GM21526 (cell line): ENCODE data around the gene ZNF496.
A peak's percentile ranks its signal among the peaks of the same experiment; 100 is the strongest.
"Not testable (repeated sequence)": the region's sequence is repeated elsewhere in the genome, so short reads cannot be mapped to it uniquely, and the experiment has no call there.

Experiments
- ATAC-seq: cut with Tn5 transposase; IDR thresholded peaks from one replicate; pipeline ENCODE4 v1.9.1; 2021; ENCODE audit warnings: moderate library complexity; ENCODE audit not compliant: unreplicated experiment, low FRiP score

The ZNF496 gene

DNA sequence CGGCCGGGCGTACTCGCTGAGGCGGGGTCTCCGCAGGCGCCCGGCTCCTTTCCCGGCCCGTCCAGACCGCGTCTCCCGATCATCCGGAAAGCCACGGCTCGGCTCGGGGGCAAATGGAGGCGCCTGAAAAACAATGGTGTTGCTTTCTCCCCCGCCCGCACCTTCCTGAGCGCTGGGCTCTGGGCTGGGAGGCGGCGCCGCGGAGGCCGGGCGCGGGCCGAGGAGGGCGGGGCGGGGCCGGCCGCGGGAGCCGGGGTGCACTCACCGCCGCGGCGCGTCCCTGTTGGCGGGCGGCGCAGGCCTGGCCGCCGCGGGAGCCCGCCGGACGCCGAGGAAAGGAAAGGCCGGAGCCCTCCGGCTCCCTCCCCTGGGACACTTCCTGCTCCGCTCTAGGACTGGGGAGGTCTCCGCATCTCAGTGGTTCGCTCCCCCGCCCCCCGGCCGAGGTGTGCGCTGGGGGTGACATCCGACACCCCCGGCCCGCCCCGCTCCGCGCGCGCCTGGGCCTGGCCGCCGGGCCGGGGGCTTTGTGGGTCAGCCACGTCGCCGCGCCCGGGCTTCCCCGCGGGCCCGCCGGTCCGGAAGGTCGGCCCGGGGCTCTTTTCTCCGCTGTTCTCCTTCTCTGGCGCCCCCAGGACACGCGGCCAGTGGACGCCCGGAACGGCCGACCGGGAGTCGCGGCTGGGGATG is at the start of gene ZNF496:
ZNF496 (minus strand) TSS at position 343 of the 690 bp plus-strand sequence. CDS start 2,289 bp downstream, outside the sequence.
- ATAC-seq, result peak; percentile 53

DNA sequence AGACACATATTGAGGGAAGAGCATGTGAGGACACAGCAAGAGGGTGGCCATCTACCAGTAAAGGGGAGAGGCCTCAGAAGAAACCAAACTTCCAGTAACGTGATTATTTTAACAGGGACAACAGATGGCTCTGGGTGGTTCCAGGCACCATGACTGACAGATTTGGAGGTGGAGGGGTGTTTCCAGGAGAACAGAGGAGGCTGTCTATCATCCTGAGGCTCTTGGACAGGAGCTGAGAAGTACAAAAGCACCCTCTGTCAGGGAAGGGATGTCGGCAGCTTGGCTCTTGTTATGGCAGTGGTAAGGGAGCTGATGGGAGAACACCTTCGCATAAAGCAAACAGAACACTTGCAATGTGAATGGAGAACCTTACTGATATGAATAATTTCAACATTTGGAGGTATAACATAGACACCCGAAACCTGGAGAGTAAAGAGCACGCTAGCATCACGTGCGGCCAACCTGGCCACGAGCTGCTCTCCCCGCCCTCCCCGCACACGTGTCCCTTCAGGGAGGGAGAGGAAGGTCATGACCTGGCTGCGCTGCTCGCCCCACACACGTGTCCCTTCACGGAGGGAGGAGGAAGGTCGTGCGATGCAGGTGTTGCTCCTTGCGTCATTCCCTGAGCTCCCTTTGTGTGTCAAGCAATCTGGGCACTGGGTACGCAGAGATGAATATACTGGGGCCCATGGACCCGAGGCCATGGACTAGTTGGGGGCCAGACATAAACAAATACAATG is 46.8 kb upstream of the ZNF496 start:
- no peak for ATAC-seq

DNA sequence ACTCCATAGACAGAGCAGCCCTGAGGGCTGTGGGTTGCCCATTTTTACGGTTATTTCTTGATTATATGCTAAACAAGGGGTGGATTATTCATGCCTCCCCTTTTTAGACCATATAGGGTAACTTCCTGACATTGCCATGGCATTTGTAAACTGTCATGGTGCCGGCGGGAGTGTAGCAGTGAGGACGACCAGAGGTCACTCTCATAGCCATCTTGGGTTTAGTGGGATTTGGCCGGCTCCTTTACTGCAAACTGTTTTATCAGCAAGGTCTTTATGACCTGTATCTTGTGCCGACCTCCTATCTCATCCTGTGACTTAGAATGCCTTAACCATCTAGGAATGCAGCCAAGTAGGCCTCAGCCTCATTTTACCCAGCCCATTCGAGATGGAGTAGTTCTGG is 46.0 kb upstream of the ZNF496 start:
- ATAC-seq, result not testable (repeated sequence)

DNA sequence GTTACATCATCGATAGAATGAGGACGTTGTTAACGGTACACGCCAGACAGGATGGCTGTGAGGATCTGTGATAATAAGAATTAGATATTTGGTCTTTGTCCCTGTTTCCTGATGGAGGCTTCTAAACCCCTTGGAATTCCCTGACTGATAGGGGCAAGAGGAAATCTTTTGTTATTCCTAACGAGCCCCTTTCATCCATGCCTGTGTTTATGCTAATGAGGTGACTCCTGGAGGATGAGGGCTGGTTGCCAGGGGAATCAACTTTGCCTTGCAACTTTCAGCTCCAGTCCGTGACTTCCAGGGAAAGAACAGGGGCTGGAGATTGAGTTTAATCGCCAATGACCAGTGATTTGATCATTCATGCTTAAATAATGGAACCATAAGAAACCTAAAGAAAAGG is 45.0 kb upstream of the ZNF496 start:
- no peak for ATAC-seq

DNA sequence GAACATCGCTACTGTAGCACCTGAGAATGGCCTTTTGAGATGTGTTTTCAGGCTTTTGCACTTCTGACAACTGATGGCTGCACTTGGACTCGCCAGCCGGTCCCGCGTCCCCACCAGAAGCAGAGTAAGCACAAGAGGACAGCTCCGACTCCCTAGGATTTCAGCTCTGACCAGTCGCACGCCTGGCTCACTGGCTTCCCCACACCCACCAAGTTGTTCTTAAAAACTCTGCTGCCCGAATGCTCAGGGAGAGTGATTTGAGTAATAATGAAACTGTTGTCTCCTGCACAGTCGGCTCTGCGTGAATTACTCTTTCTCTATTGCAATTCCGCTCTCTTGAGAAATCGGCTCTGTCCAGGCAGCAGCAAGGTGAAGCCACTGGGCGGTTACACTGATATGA is 44.1 kb upstream of the ZNF496 start:
- no peak for ATAC-seq

- not testable (repeated sequence) for ATAC-seq
These were observed 43.1 kb upstream of the ZNF496 start for GRCh38 chr1:247374651-247375334.

DNA sequence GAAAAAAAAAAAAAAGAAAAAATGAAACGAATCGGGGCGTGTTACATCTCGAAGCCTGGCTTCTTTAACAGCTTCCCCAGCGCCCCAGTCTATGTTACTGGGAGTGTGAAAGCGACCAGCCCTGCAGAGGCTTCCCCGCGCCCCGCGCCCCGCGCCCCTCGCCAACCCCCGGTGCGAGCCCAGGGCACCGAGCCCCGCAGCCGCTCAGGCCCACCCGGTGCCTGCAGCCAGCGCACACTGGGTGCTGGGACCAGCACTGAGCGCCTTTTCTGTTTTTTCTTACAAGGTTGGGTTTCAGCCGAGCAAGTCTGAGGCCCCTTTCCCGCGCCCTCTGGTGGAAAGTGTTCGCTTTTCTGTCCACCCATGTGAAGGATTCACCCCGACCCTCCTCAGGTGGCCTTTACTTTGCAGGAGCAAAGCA is 42.1 kb upstream of the ZNF496 start:
- no peak for ATAC-seq

GRCh38 chr1:247371801-247372259 is 40.2 kb upstream of the ZNF496 start:
- no peak for ATAC-seq

DNA sequence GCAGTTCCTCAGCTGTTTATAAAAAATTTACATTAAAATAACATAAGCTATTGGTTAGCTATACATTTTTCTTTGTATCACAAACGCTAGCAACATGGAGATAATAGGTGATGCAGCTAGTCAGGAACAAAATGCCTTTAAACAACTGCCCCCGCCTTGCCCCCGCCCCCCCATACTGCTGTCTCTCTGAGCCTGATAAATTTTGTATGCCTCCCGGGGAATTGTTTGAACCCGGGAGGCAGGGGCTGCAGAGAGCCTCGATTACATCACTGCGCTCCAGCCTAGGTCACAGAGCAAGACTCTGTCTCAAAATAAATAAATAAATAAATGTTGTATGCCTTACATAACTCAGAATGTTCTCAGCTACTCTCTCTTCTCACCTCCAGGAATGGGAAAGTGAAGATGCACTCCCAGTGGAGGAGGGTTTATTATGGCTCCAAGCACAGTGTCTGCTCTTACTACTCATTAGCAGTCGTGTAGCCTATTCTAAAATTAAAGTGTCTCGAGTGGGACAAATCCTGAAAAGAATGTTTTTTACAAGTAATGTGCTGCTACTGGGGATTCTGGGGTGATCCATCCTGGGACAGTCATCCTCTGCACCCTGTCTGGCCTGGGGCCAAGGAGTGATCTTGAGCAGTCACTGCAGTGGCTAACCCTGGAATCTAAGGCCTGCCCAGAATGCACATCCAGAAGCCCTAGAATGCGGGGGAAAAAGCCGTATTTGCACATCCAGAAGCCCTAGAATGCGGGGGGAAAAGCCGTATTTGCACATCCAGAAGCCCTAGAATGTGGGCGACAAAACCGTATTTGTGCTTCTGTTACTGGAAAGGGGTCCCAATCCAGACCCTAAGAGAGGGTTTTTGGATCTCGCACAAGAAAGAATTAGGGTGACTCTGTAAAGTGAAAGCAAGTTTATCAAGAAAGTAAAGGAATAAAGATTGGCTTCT is 39.4 kb upstream of the ZNF496 start:
- ATAC-seq, result no peak

GRCh38 chr1:247368490-247369145 is 37.0 kb upstream of the ZNF496 start:
- no peak for ATAC-seq

DNA sequence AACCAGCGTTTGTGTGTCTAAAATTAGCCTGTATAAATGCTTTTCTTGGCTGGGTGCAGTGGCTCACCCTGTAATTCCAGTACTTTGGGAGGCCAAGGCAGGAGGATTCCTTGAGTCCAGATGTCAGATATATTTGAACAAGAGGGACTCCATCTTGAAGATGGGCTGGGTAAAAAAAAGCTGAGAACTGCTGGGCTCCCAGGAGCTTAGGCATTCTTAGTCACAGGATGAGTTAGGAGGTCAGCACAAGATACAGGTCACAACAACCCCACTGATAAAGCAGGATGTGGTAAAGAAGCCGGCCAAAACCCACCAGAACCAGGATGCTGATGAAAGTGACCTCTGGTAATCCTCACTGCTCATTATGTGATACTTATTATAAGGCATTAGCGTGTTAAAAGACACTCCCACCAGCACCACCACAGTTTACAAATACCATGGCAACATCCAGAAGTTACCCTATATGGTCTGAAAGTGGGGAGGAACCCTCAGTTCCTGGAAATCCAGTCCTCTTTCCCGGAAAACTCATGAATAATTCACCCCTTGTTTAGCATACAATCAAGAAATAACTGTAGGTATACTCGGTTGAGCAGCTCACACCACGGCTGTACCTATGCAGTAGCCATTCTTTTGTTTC is 36.2 kb upstream of the ZNF496 start:
- ATAC-seq, result no peak

DNA sequence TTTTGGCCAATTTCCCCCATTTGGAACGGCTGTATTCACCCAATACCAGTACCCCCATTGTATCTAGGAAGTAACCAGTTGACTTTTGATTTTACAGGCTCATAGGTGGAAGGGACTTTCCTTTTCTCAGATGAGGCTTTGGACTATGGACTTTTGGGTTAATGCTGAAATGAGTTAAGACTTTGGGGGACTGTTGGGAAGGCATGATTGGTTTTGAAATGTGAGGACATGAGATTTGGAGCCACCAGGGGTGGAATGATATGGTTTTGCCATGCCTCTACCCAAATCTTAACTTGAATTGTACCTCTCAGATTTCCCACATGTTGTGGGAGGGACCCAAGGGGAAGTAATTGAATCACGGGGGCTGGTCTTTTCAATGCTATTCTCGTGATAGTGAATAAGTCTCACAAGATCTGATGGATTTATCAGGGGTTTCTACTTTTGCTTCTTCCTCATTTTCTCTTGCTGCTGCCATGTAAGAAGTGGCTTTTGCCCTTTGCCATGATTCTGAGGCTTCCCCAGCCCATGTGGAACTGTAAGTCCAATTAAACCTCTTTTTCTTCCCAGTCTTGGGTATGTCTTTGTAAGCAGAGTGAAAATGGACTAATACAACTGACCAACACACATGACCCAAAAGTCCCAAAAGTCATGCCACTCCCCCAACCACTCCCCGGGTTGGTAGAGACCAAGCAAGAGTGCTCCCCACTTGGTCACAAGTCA is 35.4 kb upstream of the ZNF496 start:
- ATAC-seq, result no peak

DNA sequence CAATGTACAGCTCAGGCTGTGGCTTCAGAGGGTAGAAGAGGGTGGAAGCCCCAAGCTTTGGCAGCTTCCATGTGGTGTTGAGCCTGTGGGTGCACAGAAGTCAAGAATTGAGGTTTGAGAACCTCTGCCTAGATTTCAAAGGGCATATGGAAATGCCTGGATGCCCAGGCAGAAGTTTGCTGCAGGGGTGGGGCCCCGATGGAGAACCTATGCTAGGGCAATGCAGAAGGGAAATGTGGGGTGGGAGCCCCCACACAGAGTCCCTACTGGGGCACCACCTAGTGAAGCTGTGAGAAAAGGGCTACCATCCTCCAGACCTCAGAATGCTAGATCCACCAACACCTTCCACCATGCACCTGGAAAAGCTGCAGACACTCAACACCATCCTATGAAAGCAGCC is 34.7 kb upstream of the ZNF496 start:
- not testable (repeated sequence) for ATAC-seq

GRCh38 chr1:247365023-247365422 is 33.4 kb upstream of the ZNF496 start:
- no peak for ATAC-seq

- not testable (repeated sequence) for ATAC-seq
These were observed 31.3 kb upstream of the ZNF496 start for GRCh38 chr1:247363000-247363399.

- no peak for ATAC-seq
These were observed 30.5 kb upstream of the ZNF496 start for GRCh38 chr1:247362153-247362552.

DNA sequence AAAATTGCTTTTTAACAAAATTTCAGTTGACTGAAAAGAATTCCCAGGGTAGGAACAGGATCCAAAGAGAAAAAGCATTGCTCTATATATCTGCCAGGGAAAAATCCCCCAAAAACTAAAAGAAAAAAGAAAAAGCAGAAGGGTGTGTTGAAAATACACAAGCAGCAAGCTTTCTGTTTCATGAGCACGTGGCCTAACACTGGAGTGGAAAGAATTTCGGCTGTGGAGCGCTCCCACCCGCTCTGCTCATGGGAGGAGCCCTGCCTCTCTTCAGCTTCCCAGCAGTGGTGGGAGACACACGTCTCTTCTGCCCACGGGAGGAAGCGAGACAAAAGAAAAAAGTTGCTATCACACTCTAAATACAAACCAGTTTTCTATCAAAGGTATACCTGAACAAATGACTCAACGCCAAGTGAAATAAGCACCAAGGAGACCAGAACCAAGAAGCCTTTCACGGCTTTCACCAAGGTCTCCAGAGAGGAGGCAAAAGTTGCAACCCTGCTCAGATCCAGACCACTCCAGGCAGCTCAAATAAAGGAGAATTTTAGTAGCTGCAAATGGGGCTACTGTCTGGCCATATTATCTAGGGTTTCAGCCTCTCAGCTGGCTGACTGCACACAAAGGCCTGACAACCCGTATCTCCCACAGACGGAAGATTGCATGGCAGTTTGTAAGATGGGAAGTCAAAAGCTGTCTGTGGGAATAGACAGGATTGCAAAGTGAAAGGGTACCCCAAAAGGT is 29.5 kb upstream of the ZNF496 start:
- no peak for ATAC-seq
